WI38 (cell line): Measurements from ENCODE around the gene SNX9.

ENCODE experiments used
- H3K4me3 ChIP-seq: 2 replicates; pipeline ENCODE4 v1.5.1; 2011; ENCODE audit warnings: low read depth, mild to moderate bottlenecking, control low read depth, low read length
- TF ChIP-seq, protein P1 (sequence below): IDR thresholded peaks from 2 replicates; pipeline ENCODE4 v1.5.1; 2012; ENCODE audit warnings: low read depth, mild to moderate bottlenecking, control low read depth, low read length

The SNX9 gene

DNA sequence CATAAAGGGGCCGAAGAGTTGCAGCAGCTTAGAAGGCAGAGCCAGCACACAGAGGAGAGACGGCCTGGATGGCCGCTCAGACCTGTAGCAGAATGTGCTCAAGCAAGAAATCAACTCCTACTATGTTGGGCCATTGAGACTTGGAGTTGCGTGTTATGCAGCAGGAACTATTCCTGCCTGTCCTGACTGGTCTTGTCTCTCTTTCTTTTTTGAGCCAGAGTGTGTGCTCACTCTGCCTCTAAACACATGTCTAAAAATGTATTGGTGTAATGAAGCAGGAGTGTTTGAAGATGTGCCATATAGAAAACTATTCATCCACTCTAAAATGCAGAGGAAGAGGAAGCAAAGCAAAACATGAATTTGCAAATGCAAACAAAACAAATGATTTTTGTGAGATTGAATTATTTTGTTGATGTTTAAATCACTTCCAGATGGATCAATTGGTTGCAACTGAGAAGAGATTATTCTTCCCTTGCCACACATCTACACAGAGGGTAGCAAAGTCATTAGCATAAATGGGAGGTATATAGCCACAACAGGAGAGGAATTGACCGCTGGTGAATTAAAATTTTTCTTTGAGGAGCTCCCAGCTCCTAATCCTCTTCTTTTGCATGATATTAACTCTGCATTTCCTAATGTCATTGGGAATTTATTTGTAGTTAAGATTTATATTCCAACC is 138.2 kb downstream of the SNX9 start:
- TF ChIP-seq, protein P1, sequence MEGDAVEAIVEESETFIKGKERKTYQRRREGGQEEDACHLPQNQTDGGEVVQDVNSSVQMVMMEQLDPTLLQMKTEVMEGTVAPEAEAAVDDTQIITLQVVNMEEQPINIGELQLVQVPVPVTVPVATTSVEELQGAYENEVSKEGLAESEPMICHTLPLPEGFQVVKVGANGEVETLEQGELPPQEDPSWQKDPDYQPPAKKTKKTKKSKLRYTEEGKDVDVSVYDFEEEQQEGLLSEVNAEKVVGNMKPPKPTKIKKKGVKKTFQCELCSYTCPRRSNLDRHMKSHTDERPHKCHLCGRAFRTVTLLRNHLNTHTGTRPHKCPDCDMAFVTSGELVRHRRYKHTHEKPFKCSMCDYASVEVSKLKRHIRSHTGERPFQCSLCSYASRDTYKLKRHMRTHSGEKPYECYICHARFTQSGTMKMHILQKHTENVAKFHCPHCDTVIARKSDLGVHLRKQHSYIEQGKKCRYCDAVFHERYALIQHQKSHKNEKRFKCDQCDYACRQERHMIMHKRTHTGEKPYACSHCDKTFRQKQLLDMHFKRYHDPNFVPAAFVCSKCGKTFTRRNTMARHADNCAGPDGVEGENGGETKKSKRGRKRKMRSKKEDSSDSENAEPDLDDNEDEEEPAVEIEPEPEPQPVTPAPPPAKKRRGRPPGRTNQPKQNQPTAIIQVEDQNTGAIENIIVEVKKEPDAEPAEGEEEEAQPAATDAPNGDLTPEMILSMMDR, result no peak
- no peak overlapping the region for H3K4me3 ChIP-seq

DNA sequence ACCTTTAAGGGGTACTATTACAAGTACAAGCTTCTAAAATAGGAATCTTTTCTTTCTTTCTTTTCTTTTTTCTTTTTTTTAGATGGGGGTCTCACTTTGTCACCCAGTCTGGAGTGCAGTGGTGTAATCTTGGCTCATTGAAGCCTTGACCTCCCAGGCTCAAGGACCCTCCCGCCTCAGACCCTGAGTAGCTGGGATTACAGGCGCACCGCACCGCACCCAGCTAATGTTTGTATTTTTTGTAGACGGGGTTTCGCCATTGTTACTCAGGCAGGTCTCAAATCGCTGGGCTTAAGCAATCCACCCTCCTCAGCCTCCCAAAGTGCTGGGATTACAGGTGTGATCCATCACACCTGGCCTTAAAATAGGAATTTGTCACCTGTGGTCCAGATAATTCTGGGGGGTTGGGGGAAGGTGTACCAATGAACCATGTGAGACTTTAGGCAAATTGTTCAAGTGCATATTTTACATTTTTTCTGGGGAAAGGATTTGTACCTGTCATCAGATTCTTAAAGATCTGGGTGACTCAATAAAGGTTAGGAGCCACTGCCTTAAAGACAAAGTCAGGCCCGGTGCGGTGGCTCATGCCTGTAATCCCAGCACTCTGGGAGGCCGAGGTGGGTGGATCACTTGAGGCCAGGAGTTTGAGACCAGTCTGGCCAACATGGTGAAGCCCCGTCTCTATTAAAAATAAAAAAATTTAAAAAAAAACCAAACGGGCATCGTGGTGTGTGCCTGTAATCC is 139.0 kb downstream of the SNX9 start:
- no peak overlapping the region for H3K4me3 ChIP-seq
- TF ChIP-seq, protein P1, result no peak

DNA sequence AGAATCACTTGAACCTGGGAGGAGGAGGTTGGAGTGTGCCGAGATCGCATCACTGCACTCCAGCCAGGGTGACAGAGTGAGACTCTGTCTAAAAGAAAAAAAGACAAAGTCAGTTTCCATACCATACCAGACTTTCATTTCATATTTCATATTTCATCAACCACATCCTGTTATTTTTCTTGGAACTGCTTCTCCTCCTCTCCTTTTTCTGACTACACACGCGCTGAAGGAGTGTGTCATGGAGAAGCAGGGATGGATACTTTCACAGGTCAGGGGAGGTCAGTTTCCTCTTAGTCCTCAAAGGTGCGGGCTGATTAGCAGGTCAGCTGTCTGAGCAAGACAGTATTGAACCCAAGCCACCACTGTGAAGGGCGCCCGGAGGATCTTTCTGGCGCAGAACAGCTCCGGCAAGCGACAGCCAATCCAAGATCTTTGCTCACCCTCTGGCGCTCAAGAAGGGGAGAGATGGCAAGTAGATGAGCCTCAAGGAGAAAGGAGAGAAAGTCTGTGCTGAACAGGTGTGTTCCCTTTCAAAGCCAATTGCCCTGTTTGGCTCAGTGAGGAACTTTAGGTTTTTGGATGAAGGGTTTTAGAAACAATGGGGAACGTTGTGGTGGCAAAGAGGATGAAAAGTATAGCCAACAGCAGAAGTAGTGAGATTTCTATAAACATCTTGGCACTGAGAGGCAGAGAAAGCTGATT is 139.7 kb downstream of the SNX9 start:
- TF ChIP-seq, protein P1, result no peak
- no peak overlapping the region for H3K4me3 ChIP-seq

DNA sequence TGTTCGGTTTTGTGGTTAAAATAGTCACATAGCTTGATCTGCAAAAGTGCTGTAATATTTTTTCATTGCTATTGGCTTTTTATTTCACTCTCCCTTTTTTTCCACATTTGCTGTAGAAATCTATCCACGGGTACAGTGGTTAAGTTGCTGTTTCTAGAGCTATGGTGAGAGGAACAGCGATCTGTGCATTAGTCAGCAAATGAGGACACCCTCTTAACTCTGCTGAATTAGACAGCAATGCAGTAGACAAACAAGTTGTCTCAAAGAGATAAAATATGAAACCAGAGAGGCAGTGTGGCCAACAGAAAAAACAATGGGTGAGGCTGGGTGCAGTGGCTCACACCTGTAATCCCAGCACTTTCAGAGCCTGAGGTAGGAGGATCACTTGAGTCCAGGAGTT is 141.1 kb downstream of the SNX9 start:
- no peak overlapping the region for H3K4me3 ChIP-seq
- TF ChIP-seq, protein P1, result no peak

DNA sequence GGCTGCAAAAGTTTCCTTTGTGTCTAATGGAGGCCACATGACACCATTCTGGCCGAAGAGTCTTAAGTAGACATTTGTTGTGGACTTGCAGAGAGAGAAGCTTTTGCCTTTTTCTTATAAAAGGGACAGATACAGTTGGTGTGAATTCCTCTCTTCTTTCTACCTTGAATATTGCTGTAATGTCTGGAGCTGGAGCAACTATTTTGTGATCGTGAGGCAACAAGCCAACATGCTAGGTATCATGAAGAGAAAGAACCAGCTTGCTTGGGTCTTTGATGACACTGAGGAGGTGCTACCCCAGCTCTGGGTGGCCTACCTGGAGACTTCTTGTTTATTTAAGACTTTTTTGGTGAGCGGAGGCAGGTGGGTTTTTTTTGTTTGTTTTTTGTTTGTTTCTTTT is 142.3 kb downstream of the SNX9 start:
- H3K4me3 ChIP-seq, result no peak overlapping the region
- TF ChIP-seq, protein P1, result no peak

DNA sequence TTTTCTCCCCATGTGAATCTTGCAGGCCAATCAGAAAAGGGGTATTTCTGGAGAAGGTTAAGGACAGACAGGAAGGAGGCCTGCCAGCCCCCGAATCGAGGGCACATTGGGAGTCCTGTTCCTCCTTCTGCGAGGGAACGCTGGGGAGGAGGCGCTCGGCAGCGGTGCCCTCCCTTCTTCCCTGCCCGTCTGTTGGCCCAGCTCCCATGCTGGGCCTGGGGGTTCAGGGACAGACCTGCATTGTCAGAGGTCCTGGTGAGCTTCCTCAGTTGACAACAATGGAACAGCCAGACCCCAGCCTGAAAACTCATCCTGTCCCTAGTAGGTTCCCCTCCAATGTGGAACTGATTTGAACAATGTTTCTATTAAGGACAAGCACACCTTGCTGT is 143.5 kb downstream of the SNX9 start:
- TF ChIP-seq, protein P1, result no peak
- no peak overlapping the region for H3K4me3 ChIP-seq

DNA sequence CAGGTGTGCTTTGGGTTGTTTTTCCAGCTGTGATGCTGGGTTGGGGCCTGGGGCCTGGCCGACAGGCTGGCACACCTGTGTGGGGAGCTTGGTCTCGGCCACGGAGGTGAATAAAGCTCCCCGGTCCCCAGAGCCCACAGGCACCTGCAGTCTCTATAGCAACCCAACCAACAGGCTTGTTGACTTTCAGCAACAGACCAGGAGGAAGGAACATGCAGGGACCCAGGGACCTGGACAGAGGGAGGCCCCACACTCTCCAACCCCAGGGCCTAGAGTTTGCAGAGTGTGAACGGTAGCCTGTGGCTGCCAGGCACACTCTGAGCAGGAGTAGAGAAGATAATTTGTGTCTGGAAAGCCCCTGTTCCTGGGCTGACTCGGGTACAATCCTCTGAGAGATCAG is 144.0 kb downstream of the SNX9 start:
- no peak overlapping the region for H3K4me3 ChIP-seq
- TF ChIP-seq, protein P1, result no peak
